ENCODE data around the gene KRT12.
"Not testable (repeated sequence)": the region's sequence is repeated elsewhere in the genome, so short reads cannot be mapped to it uniquely, and the experiment has no call there.

DNA sequence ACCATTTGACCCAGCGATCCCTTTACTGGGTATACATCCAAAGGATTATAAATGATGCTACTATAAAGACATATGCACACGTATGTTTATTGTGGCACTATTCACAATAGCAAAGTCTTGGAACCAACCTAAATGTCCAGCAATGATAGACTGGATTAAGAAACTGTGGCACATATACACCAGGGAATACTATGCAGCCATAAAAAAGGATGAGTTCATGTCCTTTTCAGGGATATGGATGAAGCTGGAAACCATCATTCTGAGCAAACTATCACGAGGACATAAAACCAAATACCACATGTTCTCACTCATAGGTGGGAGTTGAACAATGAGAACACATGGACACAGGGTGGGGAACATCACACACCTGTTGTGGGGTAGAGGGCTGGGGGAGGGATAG is 52.4 kb downstream of the KRT12 start:
- TF ChIP-seq ZNF263 (CRISPR knock-in tag; IDR thresholded peaks at IDR 0.05; ENCODE audit: borderline replicate concordance); ZBTB1 (CRISPR knock-in tag; IDR thresholded peaks at IDR 0.05; ENCODE audit: borderline replicate concordance, low read depth); CHCHD3 (CRISPR knock-in tag; IDR thresholded peaks at IDR 0.05); KDM5B (IDR thresholded peaks at IDR 0.05; ENCODE audit: insufficient replicate concordance, low read depth, low read length); ATF1 (CRISPR knock-in tag; IDR thresholded peaks at IDR 0.05); ATF1 (tag; IDR thresholded peaks at IDR 0.05); POLR2A (conservative IDR thresholded peaks at IDR 0.05); JUNB (CRISPR knock-in tag; conservative IDR thresholded peaks at IDR 0.05); CBX5 (IDR thresholded peaks at IDR 0.05; ENCODE audit: borderline replicate concordance, low read depth); KAT8 (IDR thresholded peaks at IDR 0.05; ENCODE audit: low read depth): not testable (repeated sequence)
- TF ChIP-seq, protein P1, sequence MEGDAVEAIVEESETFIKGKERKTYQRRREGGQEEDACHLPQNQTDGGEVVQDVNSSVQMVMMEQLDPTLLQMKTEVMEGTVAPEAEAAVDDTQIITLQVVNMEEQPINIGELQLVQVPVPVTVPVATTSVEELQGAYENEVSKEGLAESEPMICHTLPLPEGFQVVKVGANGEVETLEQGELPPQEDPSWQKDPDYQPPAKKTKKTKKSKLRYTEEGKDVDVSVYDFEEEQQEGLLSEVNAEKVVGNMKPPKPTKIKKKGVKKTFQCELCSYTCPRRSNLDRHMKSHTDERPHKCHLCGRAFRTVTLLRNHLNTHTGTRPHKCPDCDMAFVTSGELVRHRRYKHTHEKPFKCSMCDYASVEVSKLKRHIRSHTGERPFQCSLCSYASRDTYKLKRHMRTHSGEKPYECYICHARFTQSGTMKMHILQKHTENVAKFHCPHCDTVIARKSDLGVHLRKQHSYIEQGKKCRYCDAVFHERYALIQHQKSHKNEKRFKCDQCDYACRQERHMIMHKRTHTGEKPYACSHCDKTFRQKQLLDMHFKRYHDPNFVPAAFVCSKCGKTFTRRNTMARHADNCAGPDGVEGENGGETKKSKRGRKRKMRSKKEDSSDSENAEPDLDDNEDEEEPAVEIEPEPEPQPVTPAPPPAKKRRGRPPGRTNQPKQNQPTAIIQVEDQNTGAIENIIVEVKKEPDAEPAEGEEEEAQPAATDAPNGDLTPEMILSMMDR (IDR thresholded peaks at IDR 0.05 in 2 of 3, conservative IDR thresholded peaks at IDR 0.05 in 1 of 3; ENCODE audit: insufficient read depth in 2 of 3, low read depth in 1 of 3, low read length in 3 of 3): not testable (repeated sequence)
- TF ChIP-seq, protein P2, sequence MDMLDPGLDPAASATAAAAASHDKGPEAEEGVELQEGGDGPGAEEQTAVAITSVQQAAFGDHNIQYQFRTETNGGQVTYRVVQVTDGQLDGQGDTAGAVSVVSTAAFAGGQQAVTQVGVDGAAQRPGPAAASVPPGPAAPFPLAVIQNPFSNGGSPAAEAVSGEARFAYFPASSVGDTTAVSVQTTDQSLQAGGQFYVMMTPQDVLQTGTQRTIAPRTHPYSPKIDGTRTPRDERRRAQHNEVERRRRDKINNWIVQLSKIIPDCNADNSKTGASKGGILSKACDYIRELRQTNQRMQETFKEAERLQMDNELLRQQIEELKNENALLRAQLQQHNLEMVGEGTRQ (CRISPR knock-in tag; IDR thresholded peaks at IDR 0.05): not testable (repeated sequence)
- TF ChIP-seq, protein P3, sequence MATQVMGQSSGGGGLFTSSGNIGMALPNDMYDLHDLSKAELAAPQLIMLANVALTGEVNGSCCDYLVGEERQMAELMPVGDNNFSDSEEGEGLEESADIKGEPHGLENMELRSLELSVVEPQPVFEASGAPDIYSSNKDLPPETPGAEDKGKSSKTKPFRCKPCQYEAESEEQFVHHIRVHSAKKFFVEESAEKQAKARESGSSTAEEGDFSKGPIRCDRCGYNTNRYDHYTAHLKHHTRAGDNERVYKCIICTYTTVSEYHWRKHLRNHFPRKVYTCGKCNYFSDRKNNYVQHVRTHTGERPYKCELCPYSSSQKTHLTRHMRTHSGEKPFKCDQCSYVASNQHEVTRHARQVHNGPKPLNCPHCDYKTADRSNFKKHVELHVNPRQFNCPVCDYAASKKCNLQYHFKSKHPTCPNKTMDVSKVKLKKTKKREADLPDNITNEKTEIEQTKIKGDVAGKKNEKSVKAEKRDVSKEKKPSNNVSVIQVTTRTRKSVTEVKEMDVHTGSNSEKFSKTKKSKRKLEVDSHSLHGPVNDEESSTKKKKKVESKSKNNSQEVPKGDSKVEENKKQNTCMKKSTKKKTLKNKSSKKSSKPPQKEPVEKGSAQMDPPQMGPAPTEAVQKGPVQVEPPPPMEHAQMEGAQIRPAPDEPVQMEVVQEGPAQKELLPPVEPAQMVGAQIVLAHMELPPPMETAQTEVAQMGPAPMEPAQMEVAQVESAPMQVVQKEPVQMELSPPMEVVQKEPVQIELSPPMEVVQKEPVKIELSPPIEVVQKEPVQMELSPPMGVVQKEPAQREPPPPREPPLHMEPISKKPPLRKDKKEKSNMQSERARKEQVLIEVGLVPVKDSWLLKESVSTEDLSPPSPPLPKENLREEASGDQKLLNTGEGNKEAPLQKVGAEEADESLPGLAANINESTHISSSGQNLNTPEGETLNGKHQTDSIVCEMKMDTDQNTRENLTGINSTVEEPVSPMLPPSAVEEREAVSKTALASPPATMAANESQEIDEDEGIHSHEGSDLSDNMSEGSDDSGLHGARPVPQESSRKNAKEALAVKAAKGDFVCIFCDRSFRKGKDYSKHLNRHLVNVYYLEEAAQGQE (IDR thresholded peaks at IDR 0.05; ENCODE audit: borderline replicate concordance): not testable (repeated sequence)
- TF ChIP-seq, protein P3 (CRISPR knock-in tag; IDR thresholded peaks at IDR 0.05; ENCODE audit: low read depth): not testable (repeated sequence)
